ENCODE results near the gene TMEM203. TPM values are rescaled to one million over a fixed set of nuclear protein-coding genes. Genes with fewer than 3 reads are reported as not detected.

TMEM203 gene
- total and polyA plus RNA-seq, 4 donors, result 19.9 to 27.5 (median 21.5) TPM

DNA sequence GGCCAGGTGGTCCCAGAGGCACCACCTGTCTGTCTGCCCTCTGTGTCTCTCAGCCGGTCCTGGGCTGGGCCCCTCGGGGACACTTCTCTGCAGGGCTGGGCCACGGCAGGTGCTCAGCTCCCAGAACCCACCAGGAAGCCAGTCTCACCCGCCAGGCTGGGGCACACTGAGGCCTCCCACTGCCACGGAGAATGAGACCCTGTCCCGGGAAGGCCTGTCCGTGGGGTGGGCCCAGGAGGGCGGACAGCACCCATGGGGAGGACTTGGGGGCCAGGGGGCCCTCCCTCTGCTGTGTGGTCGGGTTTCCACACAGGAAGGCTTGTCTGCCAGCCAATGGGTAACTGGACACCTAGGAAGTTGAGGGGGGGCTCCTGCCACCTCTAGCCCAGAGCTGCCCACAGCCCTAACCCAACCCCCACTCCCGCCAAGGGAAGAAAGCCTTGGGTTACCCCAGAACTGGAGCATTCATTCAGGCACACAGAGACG lies 31.5 kb upstream of the TMEM203 start:
- H3K4me3 ChIP-seq (ENCODE audit: low read depth in 1 of 3, low read length in 3 of 3), result no peak overlapping the region
- H3K27ac ChIP-seq (ENCODE audit: low read depth in 1 of 2, low read length in 2 of 2), result no peak overlapping the region
- H3K9ac ChIP-seq (ENCODE audit: low read depth in 1 of 2, low read length in 2 of 2), result no peak overlapping the region
- TF ChIP-seq GABPA (IDR thresholded peaks at IDR 0.05 in 1 of 2, conservative IDR thresholded peaks at IDR 0.05 in 1 of 2) (no peak), HNF4G (IDR thresholded peaks at IDR 0.05) (no peak), RXRA (IDR thresholded peaks at IDR 0.05) (no peak), FOXA1 (IDR thresholded peaks at IDR 0.05) (no peak), EGR1 (IDR thresholded peaks at IDR 0.05; ENCODE audit: low read depth in 2 of 2) (no peak), YY1 (IDR thresholded peaks at IDR 0.05) (no peak)
- TF ChIP-seq, protein P1, sequence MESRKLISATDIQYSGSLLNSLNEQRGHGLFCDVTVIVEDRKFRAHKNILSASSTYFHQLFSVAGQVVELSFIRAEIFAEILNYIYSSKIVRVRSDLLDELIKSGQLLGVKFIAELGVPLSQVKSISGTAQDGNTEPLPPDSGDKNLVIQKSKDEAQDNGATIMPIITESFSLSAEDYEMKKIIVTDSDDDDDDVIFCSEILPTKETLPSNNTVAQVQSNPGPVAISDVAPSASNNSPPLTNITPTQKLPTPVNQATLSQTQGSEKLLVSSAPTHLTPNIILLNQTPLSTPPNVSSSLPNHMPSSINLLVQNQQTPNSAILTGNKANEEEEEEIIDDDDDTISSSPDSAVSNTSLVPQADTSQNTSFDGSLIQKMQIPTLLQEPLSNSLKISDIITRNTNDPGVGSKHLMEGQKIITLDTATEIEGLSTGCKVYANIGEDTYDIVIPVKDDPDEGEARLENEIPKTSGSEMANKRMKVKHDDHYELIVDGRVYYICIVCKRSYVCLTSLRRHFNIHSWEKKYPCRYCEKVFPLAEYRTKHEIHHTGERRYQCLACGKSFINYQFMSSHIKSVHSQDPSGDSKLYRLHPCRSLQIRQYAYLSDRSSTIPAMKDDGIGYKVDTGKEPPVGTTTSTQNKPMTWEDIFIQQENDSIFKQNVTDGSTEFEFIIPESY (IDR thresholded peaks at IDR 0.05), result no peak
- H3K27me3 ChIP-seq (ENCODE audit: control insufficient read depth in 4 of 4, insufficient read depth in 4 of 4, low read length in 3 of 4), result no peaks in the 10 kb centered on the region
- WGBS, result 51% methylated on average over 11 of the region's 11 CpGs
- no peak for DNase-seq (ENCODE audit: low spot score)
- H3K4me1 ChIP-seq (ENCODE audit: control insufficient read depth in 4 of 4, insufficient read depth in 4 of 4, low read length in 3 of 4), result peaks cover 5 to 28% (median 10%) of the 10 kb centered on the region in 4 donors
- no peaks in the 10 kb centered on the region for H3K36me3 ChIP-seq (ENCODE audit: control insufficient read depth in 4 of 4, insufficient read depth in 3 of 4, low read depth in 1 of 4, low read length in 3 of 4)
- H3K9me3 ChIP-seq (ENCODE audit: control insufficient read depth in 4 of 4, low read length in 3 of 4), result no peaks in the 10 kb centered on the region

DNA sequence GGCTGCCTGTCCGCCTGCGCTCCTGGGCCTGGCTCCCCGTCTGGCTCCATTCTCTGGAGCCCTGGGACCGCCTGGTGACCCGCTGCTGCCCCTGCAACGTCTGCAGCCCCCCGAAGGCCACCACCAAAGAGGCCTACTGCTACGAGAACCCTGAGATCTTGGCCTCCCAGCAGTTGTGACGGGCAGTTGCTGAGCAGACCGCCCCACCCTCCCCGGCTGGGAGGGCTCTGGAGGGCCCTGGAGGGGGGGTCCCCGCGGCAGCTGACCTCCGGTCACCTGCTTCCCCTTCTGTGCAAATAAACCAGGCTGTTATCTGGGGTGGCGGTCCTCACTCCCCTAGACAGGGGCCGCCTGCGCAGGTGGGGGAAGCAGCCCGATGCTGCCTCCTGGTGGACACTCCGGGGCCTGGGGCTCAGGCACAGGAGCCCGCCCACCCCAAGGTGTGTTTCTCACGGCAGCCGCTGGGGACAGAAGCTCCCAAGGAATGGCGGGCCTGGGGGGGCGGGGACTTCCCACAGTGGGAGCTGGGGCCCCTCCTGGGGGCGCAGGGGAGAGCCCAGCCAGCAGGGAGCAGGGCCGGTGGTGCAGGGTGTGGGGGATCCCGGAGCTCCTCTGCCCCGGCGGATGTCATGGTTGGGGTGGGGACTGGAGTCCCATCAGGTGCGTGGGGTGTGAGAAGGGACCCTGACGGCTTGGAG lies 30.9 kb upstream of the TMEM203 start:
- H3K27ac ChIP-seq (ENCODE audit: low read depth in 1 of 2, low read length in 2 of 2), result no peak overlapping the region
- peaks cover 5 to 26% (median 8%) of the 10 kb centered on the region in 4 donors for H3K4me1 ChIP-seq (ENCODE audit: control insufficient read depth in 4 of 4, insufficient read depth in 4 of 4, low read length in 3 of 4)
- H3K4me3 ChIP-seq (ENCODE audit: low read depth in 1 of 3, low read length in 3 of 3), result no peak overlapping the region
- H3K9ac ChIP-seq (ENCODE audit: low read depth in 1 of 2, low read length in 2 of 2), result no peak overlapping the region
- WGBS, result 13% methylated on average over 31 of the region's 31 CpGs
- TF ChIP-seq JUND (IDR thresholded peaks at IDR 0.05) (no peak), RAD21 (IDR thresholded peaks at IDR 0.05) (peak; percentile 89 to 93)
- TF ChIP-seq, protein P2, sequence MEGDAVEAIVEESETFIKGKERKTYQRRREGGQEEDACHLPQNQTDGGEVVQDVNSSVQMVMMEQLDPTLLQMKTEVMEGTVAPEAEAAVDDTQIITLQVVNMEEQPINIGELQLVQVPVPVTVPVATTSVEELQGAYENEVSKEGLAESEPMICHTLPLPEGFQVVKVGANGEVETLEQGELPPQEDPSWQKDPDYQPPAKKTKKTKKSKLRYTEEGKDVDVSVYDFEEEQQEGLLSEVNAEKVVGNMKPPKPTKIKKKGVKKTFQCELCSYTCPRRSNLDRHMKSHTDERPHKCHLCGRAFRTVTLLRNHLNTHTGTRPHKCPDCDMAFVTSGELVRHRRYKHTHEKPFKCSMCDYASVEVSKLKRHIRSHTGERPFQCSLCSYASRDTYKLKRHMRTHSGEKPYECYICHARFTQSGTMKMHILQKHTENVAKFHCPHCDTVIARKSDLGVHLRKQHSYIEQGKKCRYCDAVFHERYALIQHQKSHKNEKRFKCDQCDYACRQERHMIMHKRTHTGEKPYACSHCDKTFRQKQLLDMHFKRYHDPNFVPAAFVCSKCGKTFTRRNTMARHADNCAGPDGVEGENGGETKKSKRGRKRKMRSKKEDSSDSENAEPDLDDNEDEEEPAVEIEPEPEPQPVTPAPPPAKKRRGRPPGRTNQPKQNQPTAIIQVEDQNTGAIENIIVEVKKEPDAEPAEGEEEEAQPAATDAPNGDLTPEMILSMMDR (IDR thresholded peaks at IDR 0.05; ENCODE audit: low read depth, low read length, missing input control), result peak; percentile 100
- H3K27me3 ChIP-seq (ENCODE audit: control insufficient read depth in 4 of 4, insufficient read depth in 4 of 4, low read length in 3 of 4), result no peaks in the 10 kb centered on the region
- peak; percentile 92 for DNase-seq (ENCODE audit: low spot score)
- no peaks in the 10 kb centered on the region for H3K36me3 ChIP-seq (ENCODE audit: control insufficient read depth in 4 of 4, insufficient read depth in 3 of 4, low read depth in 1 of 4, low read length in 3 of 4)
- no peaks in the 10 kb centered on the region for H3K9me3 ChIP-seq (ENCODE audit: control insufficient read depth in 4 of 4, low read length in 3 of 4)

DNA sequence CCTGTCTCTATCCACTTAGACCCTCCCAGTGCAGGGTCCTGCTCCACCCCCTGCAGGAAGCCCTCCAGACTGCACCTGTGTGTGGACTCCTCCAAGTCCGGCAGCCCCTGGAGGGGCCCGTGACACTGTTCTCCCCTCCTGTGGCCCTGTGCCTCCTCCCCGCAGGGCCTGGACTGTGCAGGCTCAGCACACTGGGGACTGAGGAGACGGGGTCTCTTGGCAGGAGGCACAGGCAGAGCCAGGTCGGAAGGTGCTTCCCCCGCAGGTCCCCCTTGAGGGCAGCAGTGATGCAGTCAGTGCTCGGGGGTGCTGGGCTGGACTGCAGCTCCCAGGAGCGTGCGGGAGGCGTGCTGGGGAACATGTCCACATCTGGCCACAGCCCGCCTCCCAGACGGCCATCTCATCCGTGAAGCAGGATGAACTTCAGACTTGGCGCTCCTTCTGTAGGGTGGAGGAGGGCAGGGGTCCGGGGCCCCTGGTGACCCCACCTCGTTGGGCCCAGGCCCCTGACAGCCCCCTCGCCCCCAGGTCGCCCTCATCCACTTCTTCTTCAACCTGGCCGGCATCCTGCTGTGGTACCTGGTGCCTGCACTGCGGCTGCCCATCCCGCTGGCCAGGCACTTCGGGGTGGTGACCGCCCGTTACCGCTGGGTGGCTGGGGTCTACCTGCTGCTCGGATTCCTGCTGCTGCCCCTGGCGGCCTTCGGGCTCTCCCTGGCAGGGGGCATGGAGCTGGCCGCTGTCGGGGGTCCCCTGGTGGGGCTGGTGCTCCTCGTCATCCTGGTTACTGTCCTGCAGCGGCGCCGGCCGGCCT lies 30.2 kb upstream of the TMEM203 start:
- H3K9ac ChIP-seq (ENCODE audit: low read depth in 1 of 2, low read length in 2 of 2), result no peak overlapping the region
- no peak overlapping the region for H3K27ac ChIP-seq (ENCODE audit: low read depth in 1 of 2, low read length in 2 of 2)
- peaks cover 5 to 26% (median 8%) of the 10 kb centered on the region in 4 donors for H3K4me1 ChIP-seq (ENCODE audit: control insufficient read depth in 4 of 4, insufficient read depth in 4 of 4, low read length in 3 of 4)
- H3K9me3 ChIP-seq (ENCODE audit: control insufficient read depth in 4 of 4, low read length in 3 of 4), result no peaks in the 10 kb centered on the region
- 63% methylated on average over 35 of the region's 35 CpGs for WGBS
- no peaks in the 10 kb centered on the region for H3K27me3 ChIP-seq (ENCODE audit: control insufficient read depth in 4 of 4, insufficient read depth in 4 of 4, low read length in 3 of 4)
- DNase-seq (ENCODE audit: low spot score), result no peak
- H3K4me3 ChIP-seq (ENCODE audit: low read depth in 1 of 3, low read length in 3 of 3), result no peak overlapping the region
- H3K36me3 ChIP-seq (ENCODE audit: control insufficient read depth in 4 of 4, insufficient read depth in 3 of 4, low read depth in 1 of 4, low read length in 3 of 4), result no peaks in the 10 kb centered on the region
- TF ChIP-seq RXRA (IDR thresholded peaks at IDR 0.05), result no peak
- TF ChIP-seq, protein P1 (IDR thresholded peaks at IDR 0.05), result no peak
- TF ChIP-seq, protein P3, sequence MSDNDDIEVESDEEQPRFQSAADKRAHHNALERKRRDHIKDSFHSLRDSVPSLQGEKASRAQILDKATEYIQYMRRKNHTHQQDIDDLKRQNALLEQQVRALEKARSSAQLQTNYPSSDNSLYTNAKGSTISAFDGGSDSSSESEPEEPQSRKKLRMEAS (IDR thresholded peaks at IDR 0.05), result no peak
- no peak for TF ChIP-seq SP1 (IDR thresholded peaks at IDR 0.05)
- TF ChIP-seq NR2F2 (IDR thresholded peaks at IDR 0.05), result no peak
- no peak for TF ChIP-seq YY1 (IDR thresholded peaks at IDR 0.05)
- no peak for TF ChIP-seq JUND (IDR thresholded peaks at IDR 0.05)
- TF ChIP-seq TAF1 (conservative IDR thresholded peaks at IDR 0.05), result no peak
- TF ChIP-seq, protein P2 (IDR thresholded peaks at IDR 0.05; ENCODE audit: low read depth, low read length, missing input control), result no peak
- TF ChIP-seq, protein P4, sequence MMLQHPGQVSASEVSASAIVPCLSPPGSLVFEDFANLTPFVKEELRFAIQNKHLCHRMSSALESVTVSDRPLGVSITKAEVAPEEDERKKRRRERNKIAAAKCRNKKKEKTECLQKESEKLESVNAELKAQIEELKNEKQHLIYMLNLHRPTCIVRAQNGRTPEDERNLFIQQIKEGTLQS (IDR thresholded peaks at IDR 0.05), result no peak
- TF ChIP-seq HNF4A (conservative IDR thresholded peaks at IDR 0.05), result no peak
- no peak for TF ChIP-seq FOXA2 (IDR thresholded peaks at IDR 0.05)
- TF ChIP-seq EGR1 (IDR thresholded peaks at IDR 0.05; ENCODE audit: low read depth in 2 of 2), result no peak
